Measurements from ENCODE around the gene C16orf86.

C16orf86 gene

DNA sequence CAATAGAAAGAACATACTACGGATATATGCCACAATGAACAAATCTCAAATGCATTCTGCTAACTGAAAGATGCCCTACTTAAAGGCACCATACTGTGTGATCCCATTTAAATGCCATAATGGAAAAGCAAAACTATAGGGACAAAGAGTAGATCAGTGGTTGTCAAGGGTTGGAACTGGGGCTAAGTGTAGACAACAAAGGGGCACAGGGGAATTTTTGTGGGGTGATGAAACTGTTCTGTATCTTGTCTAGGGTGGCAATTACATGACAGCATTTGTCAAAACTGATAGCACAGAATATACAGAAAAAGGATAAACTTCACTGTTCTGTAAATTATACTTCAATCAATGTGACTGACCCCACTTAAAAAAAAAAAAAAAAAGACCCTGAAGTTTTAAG lies 34.8 kb downstream of the C16orf86 start:
- Histone ChIP-seq H2BK5ac (ENCODE audit: low read length) (no peak overlapping the region), H2BK12ac (ENCODE audit: low read length) (no peak overlapping the region), H3K18ac (ENCODE audit: low read length) (no peak overlapping the region), H3K36me3 (replicated peaks in 1 of 2; ENCODE audit: control insufficient read depth in 2 of 2, insufficient read depth in 2 of 2, low read length in 2 of 2) (peaks cover 6 to 19% of the 10 kb centered on the region in 2 donors), H2BK15ac (ENCODE audit: low read length) (no peak overlapping the region), H3K4me1 (ENCODE audit: control insufficient read depth in 2 of 2, insufficient read depth in 1 of 2, low read depth in 1 of 2, low read length in 2 of 2) (no peaks in the 10 kb centered on the region), H2BK120ac (ENCODE audit: low read depth, low read length) (no peak overlapping the region), H3K9ac (ENCODE audit: low read depth, low read length, poor library complexity) (no peak overlapping the region), H4K91ac (ENCODE audit: low read depth, low read length, poor library complexity) (no peak overlapping the region), H3K23ac (ENCODE audit: low read depth, low read length, poor library complexity) (no peak overlapping the region), H3K79me1 (ENCODE audit: low read depth, low read length) (peaks cover 2% of the 10 kb centered on the region), H2AK5ac (ENCODE audit: low read depth, low read length) (no peak overlapping the region), H3K4me2 (ENCODE audit: insufficient read depth, low read length, poor library complexity, severe bottlenecking) (no peak overlapping the region), H3K14ac (ENCODE audit: low read length) (no peak overlapping the region), H3K4ac (ENCODE audit: low read length) (no peak overlapping the region), H3K27me3 (ENCODE audit: control insufficient read depth in 3 of 3, insufficient read depth in 3 of 3, low read depth in 1 of 3, low read length in 3 of 3) (no peaks in the 10 kb centered on the region), H3K9me3 (replicated peaks in 1 of 2; ENCODE audit: control insufficient read depth in 2 of 2, insufficient read depth in 1 of 2, low read depth in 1 of 2, low read length in 2 of 2) (peaks cover 3 to 13% of the 10 kb centered on the region in 2 donors), H3K27ac (replicated peaks; ENCODE audit: low read length) (no peak overlapping the region), H3K4me3 (ENCODE audit: low read length in 2 of 2) (no peak overlapping the region), H2AFZ (ENCODE audit: low read length) (no peak overlapping the region), H4K8ac (ENCODE audit: low read depth, low read length) (no peak overlapping the region)
- no peak for DNase-seq (ENCODE audit: low spot score)
- no CpG with 5 or more reads among the region's 1 CpG for WGBS, 2 donors (ENCODE audit: extremely low coverage in 2 of 2, insufficient read length in 2 of 2, insufficient replicate concordance in 1 of 2)

DNA sequence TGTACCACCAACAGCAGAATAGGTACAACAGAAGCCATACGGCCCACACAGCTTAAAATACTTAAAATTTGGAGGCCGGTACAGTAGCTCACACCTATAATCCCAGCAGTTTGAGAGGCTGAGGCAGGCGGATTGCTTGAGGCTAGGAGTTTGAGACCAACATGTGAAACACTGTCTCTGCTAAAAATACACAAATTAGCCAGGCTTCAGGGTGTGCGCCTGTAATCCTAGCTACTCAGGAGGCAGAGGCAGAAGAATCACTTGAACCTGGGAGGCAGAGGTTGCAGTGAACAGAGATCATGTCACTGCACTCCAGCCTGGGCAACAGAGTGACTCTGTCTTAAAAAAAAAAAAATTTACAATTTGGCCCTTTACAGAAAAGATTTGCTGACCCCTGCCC lies 35.5 kb downstream of the C16orf86 start:
- Histone ChIP-seq H2BK15ac (ENCODE audit: low read length) (no peak overlapping the region), H2AK5ac (ENCODE audit: low read depth, low read length) (no peak overlapping the region), H3K23ac (ENCODE audit: low read depth, low read length, poor library complexity) (no peak overlapping the region), H3K4me1 (ENCODE audit: control insufficient read depth in 2 of 2, insufficient read depth in 1 of 2, low read depth in 1 of 2, low read length in 2 of 2) (no peaks in the 10 kb centered on the region), H3K4me2 (ENCODE audit: insufficient read depth, low read length, poor library complexity, severe bottlenecking) (no peak overlapping the region), H2BK120ac (ENCODE audit: low read depth, low read length) (no peak overlapping the region), H4K8ac (ENCODE audit: low read depth, low read length) (no peak overlapping the region), H3K14ac (ENCODE audit: low read length) (no peak overlapping the region), H3K79me1 (ENCODE audit: low read depth, low read length) (peaks cover 2% of the 10 kb centered on the region), H3K9ac (ENCODE audit: low read depth, low read length, poor library complexity) (no peak overlapping the region), H3K36me3 (replicated peaks in 1 of 2; ENCODE audit: control insufficient read depth in 2 of 2, insufficient read depth in 2 of 2, low read length in 2 of 2) (peaks cover 5 to 19% of the 10 kb centered on the region in 2 donors), H3K9me3 (replicated peaks in 1 of 2; ENCODE audit: control insufficient read depth in 2 of 2, insufficient read depth in 1 of 2, low read depth in 1 of 2, low read length in 2 of 2) (peaks cover 3 to 13% of the 10 kb centered on the region in 2 donors), H3K4me3 (ENCODE audit: low read length in 2 of 2) (no peak overlapping the region), H2BK5ac (ENCODE audit: low read length) (no peak overlapping the region), H3K18ac (ENCODE audit: low read length) (no peak overlapping the region), H2BK12ac (ENCODE audit: low read length) (no peak overlapping the region), H2AFZ (ENCODE audit: low read length) (no peak overlapping the region), H3K27me3 (ENCODE audit: control insufficient read depth in 3 of 3, insufficient read depth in 3 of 3, low read depth in 1 of 3, low read length in 3 of 3) (no peaks in the 10 kb centered on the region), H3K27ac (replicated peaks; ENCODE audit: low read length) (no peak overlapping the region), H4K91ac (ENCODE audit: low read depth, low read length, poor library complexity) (no peak overlapping the region), H3K4ac (ENCODE audit: low read length) (no peak overlapping the region)
- WGBS, 2 donors (ENCODE audit: extremely low coverage in 2 of 2, insufficient read length in 2 of 2, insufficient replicate concordance in 1 of 2) = no CpG with 5 or more reads among the region's 4 CpGs
- DNase-seq (ENCODE audit: low spot score) = no peak

- Histone ChIP-seq H3K79me1 (ENCODE audit: low read depth, low read length) (peaks cover 2% of the 10 kb centered on the region), H3K9me3 (replicated peaks in 1 of 2; ENCODE audit: control insufficient read depth in 2 of 2, insufficient read depth in 1 of 2, low read depth in 1 of 2, low read length in 2 of 2) (peaks cover 3 to 12% of the 10 kb centered on the region in 2 donors), H3K4me3 (ENCODE audit: low read length in 2 of 2) (no peak overlapping the region), H2AFZ (ENCODE audit: low read length) (no peak overlapping the region), H2BK15ac (ENCODE audit: low read length) (no peak overlapping the region), H2BK12ac (ENCODE audit: low read length) (no peak overlapping the region), H3K4me1 (ENCODE audit: control insufficient read depth in 2 of 2, insufficient read depth in 1 of 2, low read depth in 1 of 2, low read length in 2 of 2) (no peaks in the 10 kb centered on the region), H3K36me3 (replicated peaks in 1 of 2; ENCODE audit: control insufficient read depth in 2 of 2, insufficient read depth in 2 of 2, low read length in 2 of 2) (peaks cover 3 to 10% of the 10 kb centered on the region in 2 donors), H2AK5ac (ENCODE audit: low read depth, low read length) (no peak overlapping the region), H2BK120ac (ENCODE audit: low read depth, low read length) (no peak overlapping the region), H3K23ac (ENCODE audit: low read depth, low read length, poor library complexity) (no peak overlapping the region), H3K9ac (ENCODE audit: low read depth, low read length, poor library complexity) (no peak overlapping the region), H3K27ac (replicated peaks; ENCODE audit: low read length) (no peak overlapping the region), H3K4me2 (ENCODE audit: insufficient read depth, low read length, poor library complexity, severe bottlenecking) (no peak overlapping the region), H3K18ac (ENCODE audit: low read length) (no peak overlapping the region), H4K8ac (ENCODE audit: low read depth, low read length) (no peak overlapping the region), H3K27me3 (ENCODE audit: control insufficient read depth in 3 of 3, insufficient read depth in 3 of 3, low read depth in 1 of 3, low read length in 3 of 3) (no peaks in the 10 kb centered on the region), H4K91ac (ENCODE audit: low read depth, low read length, poor library complexity) (no peak overlapping the region), H3K4ac (ENCODE audit: low read length) (no peak overlapping the region), H3K14ac (ENCODE audit: low read length) (no peak overlapping the region), H2BK5ac (ENCODE audit: low read length) (no peak overlapping the region)
- no CpG with 5 or more reads among the region's 2 CpGs for WGBS, 2 donors (ENCODE audit: extremely low coverage in 2 of 2, insufficient read length in 2 of 2, insufficient replicate concordance in 1 of 2)
- DNase-seq (ENCODE audit: low spot score) = no peak
Measured at GRCh38 chr16:67703626-67704025, 37.0 kb downstream of the C16orf86 start.

DNA sequence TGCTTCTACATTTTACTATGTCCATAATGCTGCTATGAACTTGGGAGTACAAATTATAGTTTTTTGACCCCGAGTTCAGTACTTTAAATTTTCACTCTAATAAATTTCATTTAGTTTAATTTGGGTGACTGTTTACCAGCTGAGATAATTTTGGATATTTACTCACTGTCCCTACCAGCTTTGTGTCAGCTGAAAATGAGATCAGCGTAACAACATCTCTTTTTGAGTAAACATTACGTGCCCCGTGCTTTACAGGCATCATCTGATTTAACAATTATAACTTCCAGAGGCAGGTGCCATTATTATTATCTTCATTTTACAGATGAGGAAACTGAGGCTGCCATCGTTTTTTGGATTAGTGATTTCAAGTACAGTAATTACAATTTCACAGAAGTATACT lies 37.5 kb downstream of the C16orf86 start:
- Histone ChIP-seq H3K9ac (ENCODE audit: low read depth, low read length, poor library complexity) (no peak overlapping the region), H2BK15ac (ENCODE audit: low read length) (no peak overlapping the region), H2BK120ac (ENCODE audit: low read depth, low read length) (no peak overlapping the region), H3K27ac (replicated peaks; ENCODE audit: low read length) (no peak overlapping the region), H3K36me3 (replicated peaks in 1 of 2; ENCODE audit: control insufficient read depth in 2 of 2, insufficient read depth in 2 of 2, low read length in 2 of 2) (peaks cover 3 to 7% of the 10 kb centered on the region in 2 donors), H4K91ac (ENCODE audit: low read depth, low read length, poor library complexity) (no peak overlapping the region), H3K9me3 (replicated peaks in 1 of 2; ENCODE audit: control insufficient read depth in 2 of 2, insufficient read depth in 1 of 2, low read depth in 1 of 2, low read length in 2 of 2) (peaks cover 3 to 9% of the 10 kb centered on the region in 2 donors), H3K27me3 (ENCODE audit: control insufficient read depth in 3 of 3, insufficient read depth in 3 of 3, low read depth in 1 of 3, low read length in 3 of 3) (no peaks in the 10 kb centered on the region), H3K14ac (ENCODE audit: low read length) (no peak overlapping the region), H3K4me2 (ENCODE audit: insufficient read depth, low read length, poor library complexity, severe bottlenecking) (no peak overlapping the region), H2BK12ac (ENCODE audit: low read length) (no peak overlapping the region), H3K4ac (ENCODE audit: low read length) (no peak overlapping the region), H2AFZ (ENCODE audit: low read length) (no peak overlapping the region), H3K79me1 (ENCODE audit: low read depth, low read length) (peaks cover 2% of the 10 kb centered on the region), H3K18ac (ENCODE audit: low read length) (no peak overlapping the region), H2AK5ac (ENCODE audit: low read depth, low read length) (no peak overlapping the region), H2BK5ac (ENCODE audit: low read length) (no peak overlapping the region), H3K4me1 (ENCODE audit: control insufficient read depth in 2 of 2, insufficient read depth in 1 of 2, low read depth in 1 of 2, low read length in 2 of 2) (no peaks in the 10 kb centered on the region), H3K4me3 (ENCODE audit: low read length in 2 of 2) (no peak overlapping the region), H4K8ac (ENCODE audit: low read depth, low read length) (no peak overlapping the region), H3K23ac (ENCODE audit: low read depth, low read length, poor library complexity) (no peak overlapping the region)
- no peak for DNase-seq (ENCODE audit: low spot score)
- no CpG with 5 or more reads among the region's 5 CpGs for WGBS, 2 donors (ENCODE audit: extremely low coverage in 2 of 2, insufficient read length in 2 of 2, insufficient replicate concordance in 1 of 2)
